Measurements from ENCODE around the gene DEPDC1B.
"Not testable (repeated sequence)": the region's sequence is repeated elsewhere in the genome, so short reads cannot be mapped to it uniquely, and the experiment has no call there.

Gene DEPDC1B

GRCh38 chr5:60583616-60584015 is 116.3 kb downstream of the DEPDC1B start:
- DNase-seq (ENCODE audit: low read depth in 2 of 2) = no peak

GRCh38 chr5:60578315-60578714 is 121.7 kb downstream of the DEPDC1B start:
- DNase-seq (ENCODE audit: low read depth in 2 of 2) = no peak

GRCh38 chr5:60577116-60577515 is 122.8 kb downstream of the DEPDC1B start:
- DNase-seq (ENCODE audit: low read depth in 2 of 2) = no peak

- no peak for DNase-seq (ENCODE audit: low read depth in 2 of 2)
Observed at GRCh38 chr5:60576425-60576824, 123.5 kb downstream of the DEPDC1B start.

GRCh38 chr5:60568646-60569045 is 131.3 kb downstream of the DEPDC1B start:
- no peak for DNase-seq (ENCODE audit: low read depth in 2 of 2)

- no peak for DNase-seq (ENCODE audit: low read depth in 2 of 2)
Observed at GRCh38 chr5:60563696-60564324, 136.2 kb downstream of the DEPDC1B start.

- DNase-seq (ENCODE audit: low read depth in 2 of 2) = not testable (repeated sequence)
Observed at GRCh38 chr5:60553291-60553690, 146.7 kb downstream of the DEPDC1B start.

- no peak for DNase-seq (ENCODE audit: low read depth in 2 of 2)
Observed at GRCh38 chr5:60551829-60552228, 148.1 kb downstream of the DEPDC1B start.

GRCh38 chr5:60551250-60551649 is 148.7 kb downstream of the DEPDC1B start:
- no peak for DNase-seq (ENCODE audit: low read depth in 2 of 2)

- DNase-seq (ENCODE audit: low read depth in 2 of 2) = no peak
Observed at GRCh38 chr5:60550311-60550710, 149.7 kb downstream of the DEPDC1B start.

GRCh38 chr5:60549841-60550240 is 150.1 kb downstream of the DEPDC1B start:
- DNase-seq (ENCODE audit: low read depth in 2 of 2) = no peak
